ENCODE results near the gene FAAP24. TPM values are rescaled to one million over a fixed set of nuclear protein-coding genes. Genes with fewer than 3 reads are reported as not detected.

FAAP24 gene
- total and polyA plus RNA-seq, 2 of the 8 experiments (the other 6 are each of a cell fraction or from before 2014, with no cell fraction given) = 3.3 to 4.2 TPM

DNA sequence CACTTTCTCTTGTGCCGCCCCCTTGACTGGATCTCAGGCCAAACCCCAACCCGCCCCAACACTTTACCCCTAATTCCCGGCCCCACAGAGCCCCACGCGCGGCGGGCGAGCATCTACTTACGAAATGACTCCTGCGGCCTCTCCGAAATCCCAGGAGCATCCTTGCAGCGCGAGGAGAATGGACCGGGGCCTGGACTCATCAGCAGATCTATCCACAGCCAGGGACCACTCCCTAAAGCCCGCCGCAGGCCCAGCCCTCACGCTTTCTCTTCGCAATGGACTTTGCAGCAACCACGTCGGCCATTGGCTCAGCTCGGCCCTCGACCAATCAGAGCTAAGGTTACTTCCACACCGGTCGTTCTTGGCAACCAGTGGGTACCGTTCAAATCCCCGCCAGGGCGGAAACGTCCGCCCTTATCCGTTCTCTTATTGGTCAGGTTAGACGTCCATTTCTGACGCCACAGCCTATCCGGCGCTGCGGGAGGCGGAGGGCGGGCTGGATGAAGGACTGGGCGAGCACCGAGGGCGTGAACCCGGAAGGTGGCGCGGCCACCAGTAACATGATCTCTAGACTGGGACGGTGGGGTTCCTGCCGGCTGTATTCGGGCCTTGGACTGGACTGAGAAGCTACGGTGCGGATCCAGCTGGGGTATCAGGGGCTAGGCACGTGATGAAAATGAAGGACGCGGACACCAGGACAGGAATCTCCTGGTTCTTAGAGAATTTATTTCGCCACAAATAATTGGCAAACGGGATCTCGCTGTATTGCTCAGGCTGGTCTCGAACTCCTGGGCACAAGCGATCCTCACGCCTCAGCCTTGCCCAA, at the start of gene FAAP24, which contains the start of gene CEP89 (continued):
- TF ChIP-seq HDAC2 (IDR thresholded peaks at IDR 0.05; ENCODE audit: borderline replicate concordance in 1 of 2, low read depth in 2 of 2, low read length in 2 of 2) = no peak
- TF ChIP-seq TBP (IDR thresholded peaks at IDR 0.05; ENCODE audit: low read depth, low read length) = peak; percentile 38; the same call in 1 of the 2 replicates
- 0 out of 2 replicates have a peak, but pooled peaks have one; percentile 1 for TF ChIP-seq SIX5 (IDR thresholded peaks at IDR 0.05; ENCODE audit: low read depth, low read length)
